ENCODE results near the gene GNA12. TPM values are rescaled to one million over a fixed set of nuclear protein-coding genes. Genes with fewer than 3 reads are reported as not detected.

Gene GNA12
- total and polyA plus RNA-seq, 10 of the 15 experiments (the other 5 are each of a cell fraction or from before 2014, with no cell fraction given), result 1.9 to 51.8 (median 12.6) TPM

GRCh38 chr7:2761801-2762497 is 82.2 kb downstream of the GNA12 start:
- ATAC-seq, result no peak
- intact Hi-C loops (cut with micrococcal nuclease; ENCODE audit: unreplicated experiment), result no loop called here
- no TSS peak for BruUV-seq (replicated peaks)
- Histone ChIP-seq H3K27me3 (replicated peaks in 1 of 2; ENCODE audit: control insufficient read depth in 2 of 2, insufficient read depth in 2 of 2, low read length in 1 of 2) (no peaks in the 10 kb centered on the region), H3K79me2 (ENCODE audit: control insufficient read depth, insufficient read depth, low read length) (peaks cover 2% of the 10 kb centered on the region), H3K9ac (ENCODE audit: control insufficient read depth, insufficient read depth, low read length) (no peak overlapping the region), H3K4me2 (ENCODE audit: control insufficient read depth, insufficient read depth) (no peak overlapping the region), H3K27ac (ENCODE audit: control insufficient read depth, insufficient read depth) (no peak overlapping the region), H3K36me3 (ENCODE audit: control insufficient read depth in 2 of 2, insufficient read depth in 2 of 2, low read length in 1 of 2) (peaks cover 0 to 4% of the 10 kb centered on the region in 2 experiments; a peak in 1 of 4 replicates), H4K20me1 (ENCODE audit: control insufficient read depth, insufficient read depth) (no peaks in the 10 kb centered on the region), H2AFZ (ENCODE audit: control insufficient read depth, low read depth, low read length) (no peak overlapping the region), H3K4me3 (no peak overlapping the region), H3K4me1 (ENCODE audit: control insufficient read depth, insufficient read depth, low read length) (peaks cover 37% of the 10 kb centered on the region), H3K9me3 (replicated peaks; ENCODE audit: control insufficient read depth, insufficient read depth, low read length) (no peaks in the 10 kb centered on the region)
- FAIRE-seq, result no peak
- RAD21 ChIA-PET (ENCODE audit: unreplicated experiment), result no interaction called here
- DNase-seq (ENCODE audit: low read depth, low spot score), result no peak
- no peak for TF ChIP-seq WRNIP1 (IDR thresholded peaks at IDR 0.05; ENCODE audit: borderline replicate concordance, low read depth, low read length)
- no peak for TF ChIP-seq POLR2A (IDR thresholded peaks at IDR 0.05; ENCODE audit: low read depth, low read length)
- TF ChIP-seq MEF2A (IDR thresholded peaks at IDR 0.05; ENCODE audit: insufficient read depth, low read depth, low read length), result no peak
- TF ChIP-seq BCLAF1 (IDR thresholded peaks at IDR 0.05), result no peak
- TF ChIP-seq CUX1 (IDR thresholded peaks at IDR 0.05; ENCODE audit: insufficient replicate concordance, low read depth, low read length), result no peak
- TF ChIP-seq IKZF1 (conservative IDR thresholded peaks at IDR 0.05), result no peak
- TF ChIP-seq SRF (IDR thresholded peaks at IDR 0.05; ENCODE audit: low read depth in 2 of 2, low read length in 2 of 2), result no peak
- TF ChIP-seq MXI1 (IDR thresholded peaks at IDR 0.05; ENCODE audit: low read depth, low read length), result no peak
- no peak for TF ChIP-seq MTA3 (IDR thresholded peaks at IDR 0.05; ENCODE audit: borderline replicate concordance, low read length)
- TF ChIP-seq E2F8 (IDR thresholded peaks at IDR 0.05; ENCODE audit: low read depth, partially characterized antibody), result no peak
- 97% methylated on average over 29 of the region's 29 CpGs for WGBS (ENCODE audit: insufficient coverage, insufficient replicate concordance, low lambda C conversion rate, missing lambda C conversion rate)
- SMC1A ChIA-PET (ENCODE audit: uncharacterized antibody, unreplicated experiment), result interaction anchor here (0.9 to 5.3 kb wide), 6 partner anchors 8 to 51 kb away, joined by 3 to 28 read pairs (median 10); no protein-coding TSS in a partner anchor
- CTCF ChIA-PET, result interaction anchor here (1.1 to 5.6 kb wide), 2 partner anchors 52 to 329 kb away, joined by 3 to 33 read pairs; no protein-coding TSS in a partner anchor
- POLR2A ChIA-PET, result no interaction called here
- in situ Hi-C loops (cut with MboI), result no loop called here
